Activated T-cell treated with anti-CD3 and anti-CD28 coated beads for 4 hours (primary cell): Measurements from ENCODE around the gene PRKAG2.

Experiments used
- DNase-seq: peaks from one replicate; pipeline ENCODE4 v3.0.0-alpha.2; 2020

PRKAG2 gene

GRCh38 chr7:151781161-151781845, 95.6 kb downstream of the PRKAG2 start:
- DNase-seq: no peak

- DNase-seq: no peak
Observed at GRCh38 chr7:151780631-151781030, 96.3 kb downstream of the PRKAG2 start.

GRCh38 chr7:151779678-151780077, 97.2 kb downstream of the PRKAG2 start:
- DNase-seq: no peak

GRCh38 chr7:151779255-151779654, 97.7 kb downstream of the PRKAG2 start:
- DNase-seq: no peak

DNA sequence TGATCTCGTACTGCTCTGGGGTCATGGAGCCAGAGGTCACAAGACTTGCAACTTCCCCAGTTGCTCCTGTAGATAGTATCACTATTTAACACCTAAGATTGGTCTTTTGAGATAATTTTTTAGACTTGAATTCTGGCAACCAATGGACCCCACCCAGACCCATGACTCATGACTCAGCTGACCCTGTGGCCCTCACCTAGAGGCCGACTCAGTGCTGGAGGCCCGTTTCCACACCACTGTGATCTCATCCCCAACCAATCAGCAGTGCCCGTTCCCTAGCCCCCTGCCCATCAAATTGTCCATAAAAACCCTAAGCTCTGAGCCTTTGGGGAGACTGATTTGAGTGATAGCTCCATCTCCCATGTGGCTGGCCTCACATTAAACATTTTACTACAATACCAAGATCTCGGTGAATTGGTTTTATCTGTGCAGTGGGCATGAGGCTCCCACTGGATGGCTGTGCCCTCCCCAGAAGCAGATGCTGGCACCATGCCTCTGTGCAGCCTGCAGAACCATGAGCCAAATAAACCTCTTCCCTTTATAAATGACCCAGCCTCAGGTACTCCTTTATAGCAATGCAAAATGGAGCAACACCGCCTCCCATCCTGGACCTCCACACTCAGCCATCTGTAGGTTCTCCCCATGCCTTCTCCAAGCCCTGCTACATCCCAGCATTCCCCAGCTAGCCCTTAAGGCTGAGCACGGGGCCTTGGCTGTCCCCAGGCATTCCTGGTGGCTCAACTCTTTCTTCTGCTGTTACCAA, 98.8 kb downstream of the PRKAG2 start:
- DNase-seq: no peak

GRCh38 chr7:151777495-151777880, 99.4 kb downstream of the PRKAG2 start:
- no peak for DNase-seq

DNA sequence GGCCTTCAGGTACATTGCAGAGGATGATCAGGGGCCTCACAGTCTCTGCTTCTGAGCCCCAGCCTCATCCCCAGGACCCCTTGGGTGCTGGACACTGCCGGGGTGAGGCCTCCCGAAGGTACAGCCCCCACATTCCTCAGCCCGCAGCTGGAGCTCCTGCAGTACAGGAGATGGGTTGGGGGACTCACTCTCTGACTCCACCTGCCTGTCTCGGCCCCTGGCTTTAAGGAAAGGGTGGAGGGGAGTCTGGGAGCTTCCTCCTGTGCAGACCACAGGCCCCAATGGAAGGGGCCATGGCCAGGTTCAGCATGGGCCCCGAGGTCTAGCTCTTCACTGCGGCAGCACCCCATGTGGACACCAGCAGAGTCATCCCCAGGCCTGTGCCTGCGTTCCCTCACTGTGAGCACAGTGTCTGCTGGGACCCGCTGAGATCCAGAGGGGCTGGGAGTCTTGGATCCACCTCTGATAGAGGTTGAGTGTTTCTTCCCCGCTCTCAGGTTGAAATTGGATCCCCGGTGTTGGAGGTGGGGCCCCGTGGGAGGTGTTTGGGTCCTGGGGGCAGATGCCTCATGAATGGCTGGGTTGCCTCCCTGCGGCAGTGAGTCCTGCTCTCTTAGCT, 99.9 kb downstream of the PRKAG2 start:
- DNase-seq: no peak

DNA sequence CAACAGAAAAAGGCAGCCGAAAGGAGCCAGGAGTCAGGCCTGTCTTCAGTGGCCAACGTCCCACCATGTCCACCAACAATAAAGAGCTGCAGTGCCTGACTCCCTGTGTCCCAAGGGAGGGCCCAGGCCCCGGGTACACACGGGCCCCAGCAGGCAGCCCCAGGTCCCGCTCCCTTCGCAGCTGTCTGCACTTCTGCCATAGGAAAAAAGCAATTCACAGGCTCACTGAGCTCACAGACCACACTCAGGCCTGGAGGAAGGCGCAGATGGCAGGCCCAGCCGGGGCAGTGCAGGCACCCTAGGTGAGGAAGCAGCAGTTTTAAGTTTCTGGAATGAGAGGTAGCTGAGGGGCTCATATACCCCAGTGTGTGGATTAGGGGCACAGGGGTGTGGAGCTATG, 100.5 kb downstream of the PRKAG2 start:
- no peak for DNase-seq

- no peak for DNase-seq
Observed at GRCh38 chr7:151775547-151776443, 101.1 kb downstream of the PRKAG2 start.

DNA sequence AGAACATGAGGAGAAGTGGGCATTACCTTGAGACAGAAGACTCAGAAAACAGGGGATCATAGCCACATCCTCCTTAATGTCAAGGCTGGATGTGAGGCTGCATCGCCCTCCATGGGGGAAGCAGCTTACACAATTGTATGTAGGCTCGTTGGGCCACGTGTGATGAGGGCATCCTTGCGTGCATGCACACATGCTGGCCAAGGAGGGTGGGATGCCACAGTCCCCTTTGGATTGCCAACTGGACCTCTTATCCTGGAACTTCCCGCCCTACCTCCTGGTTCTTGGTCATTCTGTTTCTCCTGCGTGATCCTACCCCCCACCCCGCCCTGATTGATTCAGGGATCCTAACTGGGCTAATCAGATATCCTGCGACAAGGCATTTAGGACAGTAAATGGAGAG, 102.0 kb downstream of the PRKAG2 start:
- DNase-seq: no peak

- no peak for DNase-seq
Observed at GRCh38 chr7:151773797-151774196, 103.1 kb downstream of the PRKAG2 start.

DNA sequence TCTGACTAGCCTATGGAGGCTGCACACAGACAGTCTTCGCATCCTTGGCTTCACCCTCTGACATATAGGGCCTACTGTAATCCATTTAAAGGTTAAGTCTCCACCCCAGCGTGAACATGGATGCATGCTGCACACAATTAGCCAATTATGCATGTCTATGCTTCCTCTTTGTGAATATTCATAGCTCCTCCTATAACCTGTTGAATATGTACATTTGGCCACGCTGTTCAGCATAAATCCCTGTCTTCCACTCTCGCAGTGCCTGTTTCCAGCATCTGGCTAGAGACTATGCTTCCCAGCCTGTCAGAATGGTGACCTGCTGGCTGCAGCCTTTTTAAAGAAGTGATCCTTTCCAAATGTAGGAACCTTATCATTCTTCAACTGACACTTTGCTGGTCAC, 106.7 kb downstream of the PRKAG2 start:
- DNase-seq: no peak

GRCh38 chr7:151769188-151769821, 107.6 kb downstream of the PRKAG2 start:
- peak; percentile 7 for DNase-seq

- DNase-seq: no peak
Observed at GRCh38 chr7:151768805-151769187, 108.1 kb downstream of the PRKAG2 start.

DNA sequence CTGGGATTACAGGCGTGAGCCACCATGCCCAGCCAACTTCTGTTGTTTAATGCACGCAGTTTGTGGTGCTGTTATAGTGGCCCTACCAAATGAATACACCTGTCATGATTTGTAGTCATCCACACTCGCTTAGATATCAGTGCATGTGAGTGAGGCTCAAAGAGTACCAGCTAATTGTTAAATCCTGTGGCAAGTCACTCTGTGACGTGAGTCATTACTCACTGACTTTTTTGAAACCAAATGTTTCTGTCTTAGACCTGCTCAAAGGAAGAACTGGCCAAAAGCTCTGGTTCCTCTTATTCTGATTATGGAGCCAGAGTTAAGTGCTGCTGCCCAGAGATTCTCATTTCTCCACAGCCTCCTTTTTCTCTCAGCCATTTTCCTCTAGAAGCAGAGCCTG, 109.4 kb downstream of the PRKAG2 start:
- DNase-seq: no peak

- DNase-seq: no peak
Observed at GRCh38 chr7:151764056-151764920, 112.6 kb downstream of the PRKAG2 start.

DNA sequence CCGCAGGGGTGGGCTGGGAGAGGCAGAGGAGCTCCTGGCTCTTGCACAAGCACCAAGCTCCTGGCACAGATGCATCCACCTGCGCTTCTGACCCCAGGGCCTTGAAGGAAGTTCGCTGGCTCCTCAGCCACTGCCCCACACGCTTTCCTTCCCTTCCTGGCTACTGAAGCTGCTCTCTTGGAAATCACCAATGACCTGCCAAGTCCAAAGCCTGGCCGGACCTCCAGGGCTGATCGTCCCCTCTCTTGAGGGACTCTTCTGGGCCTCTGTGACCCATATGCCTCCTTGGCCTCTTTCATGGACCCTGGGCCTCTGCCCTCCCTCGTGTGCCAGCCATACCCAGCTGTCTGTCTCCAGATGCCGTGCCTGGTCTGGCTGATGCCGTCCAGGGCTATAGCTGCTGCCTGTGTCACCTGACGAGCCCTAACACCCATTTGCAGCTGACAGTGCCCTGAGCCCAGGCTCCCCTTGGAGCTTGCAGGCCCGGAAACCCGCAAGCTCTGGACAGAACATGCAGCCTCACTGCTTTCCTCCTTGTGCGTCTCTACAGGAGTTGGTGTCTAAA, 113.4 kb downstream of the PRKAG2 start:
- DNase-seq: no peak

DNA sequence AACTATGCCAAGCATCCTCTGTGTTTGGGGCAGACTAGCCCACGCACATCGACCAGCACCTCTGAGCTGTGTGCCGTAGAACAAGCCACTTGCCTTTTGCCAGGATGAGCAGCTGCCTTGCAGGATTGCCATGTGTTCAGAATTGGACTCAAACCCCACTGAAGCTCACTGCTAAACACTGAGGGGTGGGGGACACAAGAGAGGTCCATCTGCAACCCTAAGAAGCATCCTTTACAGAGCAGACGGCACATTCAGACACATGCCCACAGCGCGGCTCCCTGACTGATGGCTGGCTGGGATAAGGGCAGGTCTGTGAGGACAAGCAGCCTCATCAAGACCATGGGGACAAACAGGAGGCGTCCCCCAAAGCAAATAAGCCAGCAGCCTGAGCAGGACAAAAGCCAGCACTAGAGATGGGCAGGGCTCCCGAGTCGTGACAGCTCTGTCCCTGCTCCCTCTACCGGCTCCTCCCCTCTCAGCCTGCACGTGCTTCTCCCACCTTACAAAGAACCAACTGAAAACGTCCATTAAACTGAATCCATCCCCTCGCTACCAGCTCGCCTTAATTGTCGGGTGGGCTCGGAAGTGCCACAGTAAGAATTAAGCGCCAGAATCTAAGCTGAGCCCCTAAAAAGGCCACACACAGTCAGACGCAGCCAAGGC, 114.2 kb downstream of the PRKAG2 start:
- DNase-seq: no peak

- no peak for DNase-seq
Observed at GRCh38 chr7:151761957-151762356, 115.0 kb downstream of the PRKAG2 start.

DNA sequence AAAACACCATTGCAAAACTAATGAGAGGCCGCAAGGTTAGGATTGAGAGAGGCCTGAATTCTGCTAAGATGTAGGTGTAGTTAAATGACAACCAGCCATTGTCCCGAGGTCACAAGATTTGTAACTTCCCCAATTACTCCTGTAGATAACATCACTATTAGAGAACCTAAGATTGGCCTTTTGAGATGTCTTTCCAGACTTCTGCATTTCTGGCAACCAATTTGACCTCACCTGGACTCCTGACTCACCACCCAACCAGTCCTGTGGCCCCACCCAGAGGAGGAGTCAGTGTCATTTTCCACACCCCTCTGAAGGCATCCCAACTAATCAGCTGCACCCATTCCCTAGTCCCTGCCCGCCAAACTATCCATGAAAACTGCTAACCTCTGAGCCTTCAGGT, 115.7 kb downstream of the PRKAG2 start:
- DNase-seq: no peak

DNA sequence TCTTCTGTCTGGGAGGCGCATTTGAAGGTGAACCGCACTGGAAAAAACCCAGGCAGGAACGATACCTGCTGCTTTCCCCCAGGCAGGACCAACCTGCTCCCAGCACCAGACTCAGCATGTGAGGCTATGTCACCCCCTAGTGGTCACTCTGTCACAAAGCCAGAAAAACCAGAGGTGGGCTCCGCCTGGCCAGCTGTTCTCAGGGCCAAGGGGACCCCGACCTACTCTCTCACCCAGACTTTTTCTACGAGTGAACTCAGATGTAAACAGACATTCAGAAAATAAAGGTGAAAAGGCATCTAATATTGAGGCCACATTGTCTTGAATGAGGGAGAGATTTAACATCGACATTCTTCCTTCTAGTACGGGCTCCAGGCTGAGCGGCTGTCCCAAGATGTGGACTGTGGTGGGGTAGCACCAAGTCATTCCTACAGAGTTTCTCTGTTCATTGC, 117.3 kb downstream of the PRKAG2 start:
- DNase-seq: peak; percentile 55
